Stomach (tissue), 9 donors: Measurements from ENCODE around the gene KIZ. TPM values are rescaled to one million over a fixed set of nuclear protein-coding genes. Genes with fewer than 3 reads are reported as not detected.

ENCODE experiments used
- DNase-seq, 2 donors: peaks; one replicate each; pipeline versions ENCODE4 v3.0.0 to v3.0.0-alpha.2; 2013 to 2019
- H3K27ac ChIP-seq, 5 donors: fragments of 200-600 bp in 4 of 5; sonication (generic) in 4 of 5; one replicate each; pipeline ENCODE4 v1.5.1; 2013 to 2019; ENCODE audit warnings: mild to moderate bottlenecking in 1 of 5, moderate library complexity in 1 of 5
- H3K27me3 ChIP-seq, 3 donors: fragments of 200-600 bp; sonication (generic); one replicate each; pipeline ENCODE4 v1.5.1; 2017 to 2019; ENCODE audit warnings: mixed run types in 1 of 3
- H3K36me3 ChIP-seq, 4 donors: fragments of 200-600 bp; sonication (generic); 1 replicate in 3 of 4; 2 replicates in 1 of 4; pipeline ENCODE4 v1.5.1; 2016 to 2019
- H3K4me1 ChIP-seq, 4 donors: fragments of 200-600 bp; sonication (generic); one replicate each; pipeline ENCODE4 v1.5.1; 2016 to 2019
- H3K4me3 ChIP-seq, 4 donors: fragments of 200-600 bp; sonication (generic) in 3 of 4; one replicate each; pipeline ENCODE4 v1.5.1; 2016 to 2019; ENCODE audit warnings: mild to moderate bottlenecking in 1 of 4
- H3K9me3 ChIP-seq, 4 donors: fragments of 200-600 bp; sonication (generic); one replicate each; pipeline ENCODE4 v1.5.1; 2016 to 2019
- EP300 ChIP-seq: sonication (generic); formaldehyde crosslinking; IDR thresholded peaks from one replicate; pipeline ENCODE4 v1.6.1; 2017; ENCODE audit warnings: antibody characterized with exemption
- POLR2A ChIP-seq, 4 donors: fragments of 450-650 bp; IDR thresholded peaks; one replicate each; pipeline ENCODE4 v1.6.1; 2016; ENCODE audit warnings: antibody characterized with exemption in 4 of 4, control low read depth in 2 of 4, mild to moderate bottlenecking in 1 of 4, moderate library complexity in 1 of 4
- POLR2AphosphoS5 ChIP-seq, 3 donors: sonication (generic); formaldehyde crosslinking; IDR thresholded peaks; one replicate each; pipeline ENCODE4 v1.6.1; 2016; ENCODE audit warnings: antibody characterized with exemption in 3 of 3
- whole genome bisulfite sequencing, 5 donors: extraction: QIAGEN DNeasy Blood & Tissue Kit in 3 of 5; methylation state at CpG; one replicate each; pipeline versions ENCODE4 v1.1.5 to v1.1.7; 2013 to 2018; 5-methylcytosine and 5-hydroxymethylcytosine counted together
- intact Hi-C: fragments of 100-400 bp; cut with DNase I; formaldehyde crosslinking; loops from one replicate; pipeline ENCODE4 v1.15.1; 2023; ENCODE audit warnings: low total_unique reads
- polyA plus RNA-seq, 3 donors: library from polyadenylated mRNA; stranded (reverse); fragments of 200-250 nt; gene quantifications; one replicate each; pipeline ENCODE4 v1.2.3, GENCODE V29; 2013
- total RNA-seq, 5 donors: library from RNA; depleted of rRNA; stranded (reverse); fragments of >200 nt; gene quantifications; one replicate each; pipeline versions ENCODE4 v1.1.0 to v1.2.3, GENCODE V29; 2014 to 2016
- TF ChIP-seq, protein P1 (sequence below), 7 experiments: fragments of 450-650 bp in 4 of 7; fragments of 200-600 bp in 3 of 7; sonication (generic) in 3 of 7; IDR thresholded peaks; one replicate each; pipeline ENCODE4 v1.5.1; 2016 to 2019; ENCODE audit warnings: antibody characterized with exemption in 7 of 7, control low read depth in 2 of 7, mild to moderate bottlenecking in 1 of 7
- donor health status: healthy with polysubstance abuse.
- donor health status: Bipolar disorder and iron deficiency.
- donor health status: healthy.

KIZ gene
- total and polyA plus RNA-seq, 8 donors, result 11.7 to 38.2 (median 15.1) TPM

DNA sequence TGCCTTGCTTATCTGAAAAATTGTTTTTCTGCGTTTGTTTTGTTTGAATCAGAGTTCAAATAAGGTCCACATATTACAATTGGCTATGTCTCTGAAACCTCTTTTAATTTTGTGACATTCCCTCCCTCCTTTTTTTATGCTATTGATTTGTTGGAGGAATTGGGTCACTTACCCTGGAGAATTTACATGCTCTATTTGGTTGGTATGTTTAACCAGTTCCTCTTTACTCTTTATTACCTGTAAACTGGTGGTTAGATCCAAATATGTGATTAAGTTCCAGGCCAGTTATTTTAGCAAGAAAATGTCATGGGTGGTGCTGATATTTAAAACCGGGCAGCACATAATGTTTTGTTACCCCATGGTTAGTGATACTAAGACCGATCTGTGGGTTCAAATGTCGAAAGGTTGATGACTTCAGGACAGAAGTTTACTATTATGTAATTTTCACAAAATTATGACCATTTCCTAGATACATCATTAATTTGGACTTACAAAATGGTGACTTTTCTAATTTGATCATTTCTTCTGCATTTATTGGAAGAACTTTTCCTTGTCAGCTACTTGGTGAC is 77.3 kb downstream of the KIZ start:
- WGBS, 5 donors, result 75 to 80% (median 79%) methylated on average over 4 of the region's 4 CpGs
- H3K4me3 ChIP-seq, result no peak overlapping the region
- H3K36me3 ChIP-seq, result peaks cover 0 to 20% (median 11%) of the 10 kb centered on the region in 4 donors
- no peak for TF ChIP-seq POLR2AphosphoS5 (IDR thresholded peaks at IDR 0.05)
- H3K9me3 ChIP-seq, result no peaks in the 10 kb centered on the region
- no peaks in the 10 kb centered on the region for H3K4me1 ChIP-seq
- DNase-seq, result no peak
- intact Hi-C loops, result no loop called here
- no peak overlapping the region for H3K27ac ChIP-seq
- no peaks in the 10 kb centered on the region for H3K27me3 ChIP-seq

DNA sequence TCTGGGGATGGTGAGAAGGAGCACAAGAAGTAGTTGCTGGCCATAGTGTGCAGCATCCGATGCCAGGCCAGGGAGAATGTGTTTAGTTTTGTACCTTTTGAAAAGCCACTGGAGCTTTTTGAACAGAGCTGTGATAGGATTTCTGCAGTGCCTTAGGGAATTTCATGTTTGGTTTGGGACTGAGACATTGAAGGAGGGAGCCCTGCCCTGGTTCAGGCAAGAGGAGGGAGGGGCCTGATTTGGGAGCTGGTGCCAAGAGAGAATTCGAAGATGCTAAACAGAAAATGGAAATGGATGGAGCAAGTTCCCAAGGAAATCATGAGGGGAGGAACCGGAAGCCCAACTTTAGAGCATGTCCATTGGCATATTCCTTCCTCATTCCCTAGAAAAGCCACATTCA is 80.7 kb downstream of the KIZ start:
- H3K9me3 ChIP-seq, result no peaks in the 10 kb centered on the region
- intact Hi-C loops, result no loop called here
- TF ChIP-seq POLR2A (IDR thresholded peaks at IDR 0.05) (no peak), EP300 (no peak)
- TF ChIP-seq, protein P1, sequence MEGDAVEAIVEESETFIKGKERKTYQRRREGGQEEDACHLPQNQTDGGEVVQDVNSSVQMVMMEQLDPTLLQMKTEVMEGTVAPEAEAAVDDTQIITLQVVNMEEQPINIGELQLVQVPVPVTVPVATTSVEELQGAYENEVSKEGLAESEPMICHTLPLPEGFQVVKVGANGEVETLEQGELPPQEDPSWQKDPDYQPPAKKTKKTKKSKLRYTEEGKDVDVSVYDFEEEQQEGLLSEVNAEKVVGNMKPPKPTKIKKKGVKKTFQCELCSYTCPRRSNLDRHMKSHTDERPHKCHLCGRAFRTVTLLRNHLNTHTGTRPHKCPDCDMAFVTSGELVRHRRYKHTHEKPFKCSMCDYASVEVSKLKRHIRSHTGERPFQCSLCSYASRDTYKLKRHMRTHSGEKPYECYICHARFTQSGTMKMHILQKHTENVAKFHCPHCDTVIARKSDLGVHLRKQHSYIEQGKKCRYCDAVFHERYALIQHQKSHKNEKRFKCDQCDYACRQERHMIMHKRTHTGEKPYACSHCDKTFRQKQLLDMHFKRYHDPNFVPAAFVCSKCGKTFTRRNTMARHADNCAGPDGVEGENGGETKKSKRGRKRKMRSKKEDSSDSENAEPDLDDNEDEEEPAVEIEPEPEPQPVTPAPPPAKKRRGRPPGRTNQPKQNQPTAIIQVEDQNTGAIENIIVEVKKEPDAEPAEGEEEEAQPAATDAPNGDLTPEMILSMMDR (IDR thresholded peaks at IDR 0.05), result no peak
- 73 to 89% (median 87%) methylated on average over 3 of the region's 3 CpGs for WGBS, 5 donors
- H3K36me3 ChIP-seq, result peaks cover 0 to 25% (median 14%) of the 10 kb centered on the region in 4 donors
- no peak for DNase-seq
- no peak overlapping the region for H3K4me3 ChIP-seq
- no peaks in the 10 kb centered on the region for H3K27me3 ChIP-seq
- no peaks in the 10 kb centered on the region for H3K4me1 ChIP-seq
- no peak overlapping the region for H3K27ac ChIP-seq

DNA sequence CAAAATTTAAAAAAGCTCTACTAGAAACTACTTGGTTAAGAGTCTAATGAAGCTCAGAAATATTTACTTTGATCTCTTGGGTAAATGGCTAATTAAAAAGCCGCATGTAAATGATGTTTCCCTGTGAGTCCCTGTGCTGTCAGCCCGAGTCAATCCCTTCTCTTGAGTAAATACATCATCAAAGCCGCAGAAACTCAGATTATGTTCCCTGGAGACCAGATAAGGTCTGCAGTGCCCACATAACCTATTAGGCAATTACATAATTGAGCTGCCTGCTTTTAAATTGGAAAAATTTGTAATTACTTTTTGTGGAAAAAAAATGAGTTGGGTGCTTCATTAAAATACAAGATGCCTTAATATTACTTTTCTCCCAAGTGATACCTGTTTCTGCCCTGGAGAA is 83.1 kb downstream of the KIZ start:
- H3K4me3 ChIP-seq, result no peak overlapping the region
- no peaks in the 10 kb centered on the region for H3K9me3 ChIP-seq
- no peak overlapping the region for H3K27ac ChIP-seq
- intact Hi-C loops, result no loop called here
- TF ChIP-seq EP300, result no peak
- peaks cover 0 to 40% (median 30%) of the 10 kb centered on the region in 4 donors for H3K36me3 ChIP-seq
- no peak for DNase-seq
- H3K4me1 ChIP-seq, result no peaks in the 10 kb centered on the region
- 37 to 61% (median 53%) methylated on average over 3 of the region's 3 CpGs for WGBS, 5 donors
- no peaks in the 10 kb centered on the region for H3K27me3 ChIP-seq

DNA sequence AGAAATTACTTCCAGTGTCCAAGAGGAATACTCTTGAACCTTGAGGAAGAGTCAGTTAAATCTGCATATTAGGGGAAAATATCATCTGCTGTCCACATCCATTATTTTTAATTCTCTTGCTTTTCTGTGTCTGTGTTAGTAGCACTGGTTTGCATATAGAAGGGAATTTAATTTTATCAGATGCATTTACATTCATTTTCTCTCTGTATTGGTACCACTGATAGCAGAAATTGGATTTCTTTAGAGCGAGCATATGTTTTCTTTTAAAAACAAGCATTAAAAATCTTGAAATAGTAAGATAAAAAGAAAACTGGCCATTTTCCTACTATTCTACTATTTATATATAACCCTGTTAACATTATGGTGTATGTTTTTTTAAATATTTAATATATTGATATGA is 83.8 kb downstream of the KIZ start:
- Histone ChIP-seq H3K36me3 (peaks cover 0 to 44% (median 32%) of the 10 kb centered on the region in 4 donors), H3K27me3 (no peaks in the 10 kb centered on the region), H3K27ac (no peak overlapping the region), H3K4me3 (no peak overlapping the region), H3K9me3 (no peaks in the 10 kb centered on the region), H3K4me1 (no peaks in the 10 kb centered on the region)
- TF ChIP-seq, protein P1 (IDR thresholded peaks at IDR 0.05), result no peak
- TF ChIP-seq EP300 (no peak), POLR2AphosphoS5 (IDR thresholded peaks at IDR 0.05) (no peak), POLR2A (IDR thresholded peaks at IDR 0.05) (no peak)
- DNase-seq, result no peak
- 95 to 100% (median 97%) methylated on average over 1 of the region's 1 CpG for WGBS, 5 donors
- intact Hi-C loops, result no loop called here

DNA sequence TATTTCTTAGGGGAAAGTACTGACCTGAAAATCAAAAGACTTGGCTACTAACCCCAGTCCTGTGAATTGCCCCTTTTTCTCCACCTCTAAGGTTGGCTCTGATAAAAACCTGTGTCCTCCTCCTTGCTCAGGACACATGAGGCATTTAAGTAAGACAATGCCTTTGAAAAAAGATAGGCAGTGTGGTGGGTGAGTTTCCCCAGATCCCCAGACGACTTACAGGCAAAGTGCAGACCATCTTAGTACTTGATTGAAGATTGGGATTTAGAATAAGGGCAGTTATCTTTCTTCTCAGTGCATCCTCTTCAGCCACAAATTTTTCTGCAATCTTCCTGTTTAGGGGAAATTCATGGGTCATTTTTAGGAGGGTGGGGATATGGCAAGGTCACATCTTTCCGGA is 87.8 kb downstream of the KIZ start:
- 78 to 89% (median 85%) methylated on average over 2 of the region's 2 CpGs for WGBS, 5 donors
- TF ChIP-seq POLR2A (IDR thresholded peaks at IDR 0.05), result no peak
- no peak for TF ChIP-seq EP300
- TF ChIP-seq, protein P1 (IDR thresholded peaks at IDR 0.05), result no peak
- TF ChIP-seq POLR2AphosphoS5 (IDR thresholded peaks at IDR 0.05), result no peak
- intact Hi-C loops, result no loop called here

More for the DNA sequence above, 87.8 kb downstream of the KIZ start:
- Histone ChIP-seq H3K27ac (no peak overlapping the region), H3K36me3 (peaks cover 0 to 46% (median 35%) of the 10 kb centered on the region in 4 donors), H3K4me1 (no peaks in the 10 kb centered on the region), H3K4me3 (no peak overlapping the region), H3K9me3 (no peaks in the 10 kb centered on the region), H3K27me3 (no peaks in the 10 kb centered on the region)
- no peak for DNase-seq
